GM12801 (cell line): ENCODE measurements around the gene LRIF1.

Experiments
- TF ChIP-seq, protein P1 (sequence below): IDR thresholded peaks from one replicate; pipeline ENCODE4 v1.5.1; 2011; ENCODE audit warnings: control low read depth; ENCODE audit not compliant: insufficient read length; ENCODE audit errors: extremely low read depth

Gene LRIF1

GRCh38 chr1:110944806-110945205, 18.9 kb downstream of the LRIF1 start:
- TF ChIP-seq, protein P1, sequence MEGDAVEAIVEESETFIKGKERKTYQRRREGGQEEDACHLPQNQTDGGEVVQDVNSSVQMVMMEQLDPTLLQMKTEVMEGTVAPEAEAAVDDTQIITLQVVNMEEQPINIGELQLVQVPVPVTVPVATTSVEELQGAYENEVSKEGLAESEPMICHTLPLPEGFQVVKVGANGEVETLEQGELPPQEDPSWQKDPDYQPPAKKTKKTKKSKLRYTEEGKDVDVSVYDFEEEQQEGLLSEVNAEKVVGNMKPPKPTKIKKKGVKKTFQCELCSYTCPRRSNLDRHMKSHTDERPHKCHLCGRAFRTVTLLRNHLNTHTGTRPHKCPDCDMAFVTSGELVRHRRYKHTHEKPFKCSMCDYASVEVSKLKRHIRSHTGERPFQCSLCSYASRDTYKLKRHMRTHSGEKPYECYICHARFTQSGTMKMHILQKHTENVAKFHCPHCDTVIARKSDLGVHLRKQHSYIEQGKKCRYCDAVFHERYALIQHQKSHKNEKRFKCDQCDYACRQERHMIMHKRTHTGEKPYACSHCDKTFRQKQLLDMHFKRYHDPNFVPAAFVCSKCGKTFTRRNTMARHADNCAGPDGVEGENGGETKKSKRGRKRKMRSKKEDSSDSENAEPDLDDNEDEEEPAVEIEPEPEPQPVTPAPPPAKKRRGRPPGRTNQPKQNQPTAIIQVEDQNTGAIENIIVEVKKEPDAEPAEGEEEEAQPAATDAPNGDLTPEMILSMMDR = no peak

- TF ChIP-seq, protein P1 = no peak
Measured at GRCh38 chr1:110936567-110936966, 27.2 kb downstream of the LRIF1 start.

DNA sequence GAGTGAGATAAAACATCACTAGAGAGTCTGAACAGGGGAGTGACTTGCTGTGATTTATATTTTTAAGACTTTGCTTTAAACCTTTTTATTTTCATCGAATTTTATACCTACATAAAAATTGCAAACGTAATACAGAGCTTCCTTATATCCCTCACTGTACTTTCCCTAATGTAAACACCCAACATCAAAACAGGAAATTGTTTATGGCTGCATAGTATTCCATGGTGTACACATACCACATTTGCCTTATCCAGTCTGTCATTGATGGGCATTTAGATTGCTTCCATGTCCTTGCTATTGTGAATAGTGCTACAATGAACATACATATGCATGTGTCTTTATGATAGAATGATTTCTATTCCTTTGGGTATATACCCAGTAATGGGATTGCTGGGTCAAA, 34.8 kb downstream of the LRIF1 start:
- TF ChIP-seq, protein P1 = no peak

- TF ChIP-seq, protein P1 = no peak
Measured at GRCh38 chr1:110928191-110928590, 35.5 kb downstream of the LRIF1 start.

DNA sequence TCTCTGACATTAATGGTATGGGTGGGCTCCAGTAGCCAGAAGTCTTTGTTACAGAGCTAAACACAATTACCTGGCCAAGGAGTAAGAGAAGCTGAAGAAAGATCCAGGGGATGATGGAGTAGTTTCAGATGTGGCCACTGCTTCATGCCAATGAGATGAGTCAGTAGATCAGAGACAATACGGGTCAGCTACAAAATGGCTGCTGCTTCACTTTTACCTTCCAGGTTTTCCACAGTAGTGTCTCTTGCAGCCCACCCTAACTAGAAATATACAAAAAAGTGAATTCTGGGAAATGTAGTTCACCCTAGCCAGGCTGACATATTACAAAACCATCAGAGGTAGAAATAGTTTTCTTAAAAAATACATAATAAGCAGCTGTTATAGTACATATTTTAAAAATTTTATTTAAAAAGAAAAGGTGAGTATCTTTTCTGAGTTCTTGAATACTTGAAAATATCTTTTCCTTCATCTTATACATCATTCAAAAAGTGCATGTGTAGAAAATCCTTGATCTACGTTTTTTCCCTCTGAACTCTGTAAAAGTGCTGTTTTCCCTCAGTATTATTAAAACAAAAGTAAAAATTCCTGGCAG, 36.1 kb downstream of the LRIF1 start:
- TF ChIP-seq, protein P1 = no peak

DNA sequence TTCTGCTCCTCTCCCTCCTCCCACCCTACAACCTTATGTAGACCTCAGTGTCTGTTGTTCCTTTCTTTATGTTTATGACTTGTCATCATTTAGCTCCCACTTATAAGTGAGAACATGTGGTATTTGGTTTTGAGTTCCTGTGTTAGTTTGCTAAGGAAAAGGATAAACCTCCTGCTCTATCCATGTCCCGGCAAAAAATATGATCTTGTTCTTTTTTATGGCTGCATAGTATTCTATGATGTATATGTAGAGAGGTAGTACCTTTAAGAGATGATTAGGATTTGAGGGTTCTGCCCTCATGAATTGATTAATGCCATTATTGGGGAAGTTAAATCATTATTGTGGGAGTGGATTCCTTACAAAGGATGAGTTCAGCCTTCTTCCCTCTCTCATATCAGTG, 41.8 kb downstream of the LRIF1 start:
- TF ChIP-seq, protein P1 = no peak

DNA sequence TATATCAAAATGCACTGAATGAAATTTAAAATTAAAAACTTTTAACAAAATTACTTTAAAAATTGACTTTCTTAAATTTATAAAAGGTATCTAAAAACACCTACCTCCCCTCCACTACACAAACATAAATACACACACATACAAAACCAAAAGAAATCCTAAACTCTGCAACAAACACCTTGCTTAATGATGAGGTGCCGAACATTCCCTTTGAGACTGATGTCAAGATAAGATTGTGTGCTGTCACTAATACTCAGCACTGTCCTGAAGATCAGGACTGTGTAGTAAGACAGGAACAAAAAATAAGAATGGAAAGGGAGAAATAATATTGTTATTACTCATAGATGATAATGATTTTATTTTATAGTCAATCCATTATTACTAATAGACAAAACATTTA, 45.7 kb downstream of the LRIF1 start:
- TF ChIP-seq, protein P1 = no peak

DNA sequence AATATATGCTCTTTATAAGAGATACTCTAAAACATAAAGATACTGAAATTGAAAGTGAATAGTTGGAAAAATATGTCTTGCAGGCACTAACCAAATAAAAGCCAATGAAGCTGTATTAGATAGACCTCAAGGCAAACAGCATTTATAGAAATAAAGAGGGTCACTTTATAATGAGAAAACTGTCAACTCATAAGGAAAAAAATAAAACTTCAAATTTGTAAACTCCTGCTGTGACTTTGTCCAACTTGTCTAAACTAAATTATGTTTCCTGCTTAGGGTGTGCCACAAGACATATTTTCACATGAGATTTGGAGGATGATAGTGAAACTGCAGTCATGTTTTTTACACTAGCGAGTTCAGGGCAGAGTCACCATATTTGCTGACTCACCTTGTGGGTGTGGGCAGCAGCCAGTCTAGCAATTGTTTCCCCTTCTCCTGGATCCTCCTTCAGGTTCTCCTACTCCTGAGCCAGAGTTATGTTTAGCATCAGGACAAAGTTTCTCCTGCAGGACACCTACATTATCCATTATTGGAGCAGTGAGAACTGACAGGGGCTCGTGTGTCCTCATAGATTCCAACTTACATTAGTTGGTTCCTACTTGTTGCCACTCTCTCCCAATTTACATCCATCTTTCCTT, 46.9 kb downstream of the LRIF1 start:
- TF ChIP-seq, protein P1 = no peak
